HL-60 (cell line): Measurements from ENCODE around the gene RAMP3.

Experiments used
- GABPA ChIP-seq: IDR thresholded peaks from 2 replicates; pipeline ENCODE4 v1.6.1; 2012; ENCODE audit warnings: low read depth
- POLR2AphosphoS5 ChIP-seq: IDR thresholded peaks from 2 replicates; pipeline ENCODE4 v1.6.1; 2012; ENCODE audit warnings: low read depth
- SPI1 ChIP-seq: IDR thresholded peaks from 2 replicates; pipeline ENCODE4 v1.6.1; 2012; ENCODE audit warnings: low read depth, mild to moderate bottlenecking, borderline replicate concordance
- TF ChIP-seq, protein P1 (sequence below): IDR thresholded peaks from one replicate; pipeline ENCODE4 v1.5.1; 2011; ENCODE audit warnings: low read length, control low read depth, inconsistent platforms; ENCODE audit not compliant: insufficient read depth
- TF ChIP-seq, protein P2 (sequence below): IDR thresholded peaks from 2 replicates; pipeline ENCODE4 v1.6.1; 2012; ENCODE audit warnings: low read depth; ENCODE audit not compliant: insufficient replicate concordance

DNA sequence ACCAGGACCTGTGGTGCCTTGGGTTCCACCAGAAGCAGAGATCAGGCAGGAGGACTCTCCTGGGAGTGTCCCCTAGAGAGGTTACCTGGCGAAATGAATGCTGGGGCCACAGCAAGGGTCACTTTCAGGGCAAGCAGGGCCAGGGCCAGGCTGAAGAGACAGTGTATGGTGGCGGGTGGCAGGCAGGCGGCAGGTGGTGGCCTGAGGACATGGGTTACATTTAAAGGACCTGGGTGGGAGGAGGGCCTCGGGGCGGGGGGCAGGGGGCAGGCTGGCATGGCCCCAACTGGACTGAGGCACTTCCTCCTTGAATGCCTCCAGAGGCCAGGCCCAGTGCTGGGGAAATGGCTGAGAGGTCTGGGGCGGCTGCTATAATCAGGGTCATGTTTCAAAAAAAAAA is 31.4 kb upstream of the RAMP3 start:
- TF ChIP-seq, protein P1, sequence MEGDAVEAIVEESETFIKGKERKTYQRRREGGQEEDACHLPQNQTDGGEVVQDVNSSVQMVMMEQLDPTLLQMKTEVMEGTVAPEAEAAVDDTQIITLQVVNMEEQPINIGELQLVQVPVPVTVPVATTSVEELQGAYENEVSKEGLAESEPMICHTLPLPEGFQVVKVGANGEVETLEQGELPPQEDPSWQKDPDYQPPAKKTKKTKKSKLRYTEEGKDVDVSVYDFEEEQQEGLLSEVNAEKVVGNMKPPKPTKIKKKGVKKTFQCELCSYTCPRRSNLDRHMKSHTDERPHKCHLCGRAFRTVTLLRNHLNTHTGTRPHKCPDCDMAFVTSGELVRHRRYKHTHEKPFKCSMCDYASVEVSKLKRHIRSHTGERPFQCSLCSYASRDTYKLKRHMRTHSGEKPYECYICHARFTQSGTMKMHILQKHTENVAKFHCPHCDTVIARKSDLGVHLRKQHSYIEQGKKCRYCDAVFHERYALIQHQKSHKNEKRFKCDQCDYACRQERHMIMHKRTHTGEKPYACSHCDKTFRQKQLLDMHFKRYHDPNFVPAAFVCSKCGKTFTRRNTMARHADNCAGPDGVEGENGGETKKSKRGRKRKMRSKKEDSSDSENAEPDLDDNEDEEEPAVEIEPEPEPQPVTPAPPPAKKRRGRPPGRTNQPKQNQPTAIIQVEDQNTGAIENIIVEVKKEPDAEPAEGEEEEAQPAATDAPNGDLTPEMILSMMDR: no peak
- TF ChIP-seq POLR2AphosphoS5 (no peak), GABPA (no peak), SPI1 (no peak)
- TF ChIP-seq, protein P2, sequence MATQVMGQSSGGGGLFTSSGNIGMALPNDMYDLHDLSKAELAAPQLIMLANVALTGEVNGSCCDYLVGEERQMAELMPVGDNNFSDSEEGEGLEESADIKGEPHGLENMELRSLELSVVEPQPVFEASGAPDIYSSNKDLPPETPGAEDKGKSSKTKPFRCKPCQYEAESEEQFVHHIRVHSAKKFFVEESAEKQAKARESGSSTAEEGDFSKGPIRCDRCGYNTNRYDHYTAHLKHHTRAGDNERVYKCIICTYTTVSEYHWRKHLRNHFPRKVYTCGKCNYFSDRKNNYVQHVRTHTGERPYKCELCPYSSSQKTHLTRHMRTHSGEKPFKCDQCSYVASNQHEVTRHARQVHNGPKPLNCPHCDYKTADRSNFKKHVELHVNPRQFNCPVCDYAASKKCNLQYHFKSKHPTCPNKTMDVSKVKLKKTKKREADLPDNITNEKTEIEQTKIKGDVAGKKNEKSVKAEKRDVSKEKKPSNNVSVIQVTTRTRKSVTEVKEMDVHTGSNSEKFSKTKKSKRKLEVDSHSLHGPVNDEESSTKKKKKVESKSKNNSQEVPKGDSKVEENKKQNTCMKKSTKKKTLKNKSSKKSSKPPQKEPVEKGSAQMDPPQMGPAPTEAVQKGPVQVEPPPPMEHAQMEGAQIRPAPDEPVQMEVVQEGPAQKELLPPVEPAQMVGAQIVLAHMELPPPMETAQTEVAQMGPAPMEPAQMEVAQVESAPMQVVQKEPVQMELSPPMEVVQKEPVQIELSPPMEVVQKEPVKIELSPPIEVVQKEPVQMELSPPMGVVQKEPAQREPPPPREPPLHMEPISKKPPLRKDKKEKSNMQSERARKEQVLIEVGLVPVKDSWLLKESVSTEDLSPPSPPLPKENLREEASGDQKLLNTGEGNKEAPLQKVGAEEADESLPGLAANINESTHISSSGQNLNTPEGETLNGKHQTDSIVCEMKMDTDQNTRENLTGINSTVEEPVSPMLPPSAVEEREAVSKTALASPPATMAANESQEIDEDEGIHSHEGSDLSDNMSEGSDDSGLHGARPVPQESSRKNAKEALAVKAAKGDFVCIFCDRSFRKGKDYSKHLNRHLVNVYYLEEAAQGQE: no peak
